ENCODE data around the gene CIRBP.
A peak's percentile ranks its signal among the peaks of the same experiment; 100 is the strongest.

The CIRBP gene

GRCh38 chr19:1248786-1249297, 20.3 kb upstream of the CIRBP start:
- no peaks in the 10 kb centered on the region for H3K9me3 ChIP-seq
- DNase-seq: peak; percentile 71 to 89
- peaks cover 4 to 19% (median 15%) of the 10 kb centered on the region in 3 donors for H3K36me3 ChIP-seq
- no peaks in the 10 kb centered on the region for H3K27me3 ChIP-seq
- TF ChIP-seq CTCF (IDR thresholded peaks at IDR 0.05): peak; percentile 84 to 99
- peak overlapping the region; percentile 67 to 94 for H3K4me3 ChIP-seq
- intact Hi-C loops (cut with DNase I; ENCODE audit: low total_unique reads): no loop called here
- H3K4me1 ChIP-seq: peaks cover 7 to 67% (median 55%) of the 10 kb centered on the region in 4 donors
- peak overlapping the region; percentile 98 to 99 for H3K27ac ChIP-seq

- intact Hi-C loops (cut with DNase I; ENCODE audit: low total_unique reads): no loop called here
- peaks cover 11 to 67% (median 55%) of the 10 kb centered on the region in 4 donors for H3K4me1 ChIP-seq
Measured at GRCh38 chr19:1249298-1249989, 19.7 kb upstream of the CIRBP start.

GRCh38 chr19:1249990-1250436, 19.1 kb upstream of the CIRBP start:
- intact Hi-C loops (cut with DNase I; ENCODE audit: low total_unique reads): no loop called here
- Histone ChIP-seq H3K36me3 (peaks cover 15 to 30% (median 23%) of the 10 kb centered on the region in 3 donors), H3K27ac (peak overlapping the region; percentile 98), H3K9me3 (no peaks in the 10 kb centered on the region), H3K4me3 (peak overlapping the region; percentile 67 to 94), H3K4me1 (peaks cover 10 to 67% (median 55%) of the 10 kb centered on the region in 4 donors), H3K27me3 (no peaks in the 10 kb centered on the region)
- DNase-seq: no peak
- TF ChIP-seq CTCF (IDR thresholded peaks at IDR 0.05): no peak

More at GRCh38 chr19:1249298-1249989, 19.7 kb upstream of the CIRBP start:
- Histone ChIP-seq H3K9me3 (no peaks in the 10 kb centered on the region), H3K4me3 (peak overlapping the region; percentile 67 to 94), H3K36me3 (peaks cover 10 to 25% (median 17%) of the 10 kb centered on the region in 3 donors), H3K27me3 (no peaks in the 10 kb centered on the region), H3K27ac (peak overlapping the region; percentile 98 to 99)
- no peak for TF ChIP-seq CTCF (IDR thresholded peaks at IDR 0.05)
- peak; percentile 97 to 98 for DNase-seq

- no peak for DNase-seq
- Histone ChIP-seq H3K27me3 (no peaks in the 10 kb centered on the region), H3K9me3 (no peaks in the 10 kb centered on the region), H3K27ac (peak overlapping the region; percentile 98), H3K36me3 (peaks cover 22 to 37% (median 29%) of the 10 kb centered on the region in 3 donors), H3K4me3 (peak overlapping the region; percentile 67 to 94), H3K4me1 (peaks cover 7 to 67% (median 55%) of the 10 kb centered on the region in 4 donors)
- intact Hi-C loops (cut with DNase I; ENCODE audit: low total_unique reads): no loop called here
- TF ChIP-seq CTCF (IDR thresholded peaks at IDR 0.05): no peak
Measured at GRCh38 chr19:1250437-1251260, 18.5 kb upstream of the CIRBP start.

GRCh38 chr19:1251330-1252220, 17.6 kb upstream of the CIRBP start:
- TF ChIP-seq CTCF (IDR thresholded peaks at IDR 0.05): no peak
- peak; percentile 84 to 89 for DNase-seq
- H3K4me3 ChIP-seq: peak overlapping the region; percentile 67 to 94

More at GRCh38 chr19:1251330-1252220, 17.6 kb upstream of the CIRBP start:
- H3K27ac ChIP-seq: peak overlapping the region; percentile 98
- intact Hi-C loops (cut with DNase I; ENCODE audit: low total_unique reads): no loop called here
- peaks cover 7 to 62% (median 51%) of the 10 kb centered on the region in 4 donors for H3K4me1 ChIP-seq
- H3K27me3 ChIP-seq: no peaks in the 10 kb centered on the region
- no peaks in the 10 kb centered on the region for H3K9me3 ChIP-seq
- H3K36me3 ChIP-seq: peaks cover 29 to 46% (median 38%) of the 10 kb centered on the region in 3 donors
